PC-3 (cell line): ENCODE results near the gene DSG2. TPM values are rescaled to one million over a fixed set of nuclear protein-coding genes. Genes with fewer than 3 reads are reported as not detected.

ENCODE experiments used
- ATAC-seq: fragments of 200-7000 bp; cut with Tn5 transposase; 2 replicates; pipeline ENCODE4 v1.9.1; 2020; ENCODE audit warnings: mild to moderate bottlenecking, moderate library complexity
- BruUV-seq: library from RNA; stranded (reverse); fragments of 400-500 nt; replicated peaks from 2 replicates; lab custom pipeline; 2021; lab: Mats Ljungman, UMichigan
- CTCF ChIA-PET: fragments of 300-600 bp; sonication (Branson Sonifier 250); formaldehyde crosslinking; loops from one replicate; lab custom pipeline; 2022; ENCODE audit warnings: antibody characterized with exemption; lab: Charles Lee
- POLR2A ChIA-PET: fragments of 300-600 bp; sonication (Branson Sonifier 250); formaldehyde crosslinking; loops from one replicate; lab custom pipeline; 2022; ENCODE audit warnings: antibody characterized with exemption; ENCODE audit not compliant: unreplicated experiment; lab: Charles Lee
- DNase-seq: peaks from one replicate; pipeline ENCODE4 v3.0.0-alpha.2; 2015
- H2AFZ ChIP-seq: fragments of 300-600 bp; sonication (generic); 2 replicates; pipeline ENCODE4 v1.6.0; 2016; ENCODE audit warnings: antibody characterized with exemption, low read length
- H3F3A ChIP-seq: fragments of 300-600 bp; sonication (generic); one replicate; pipeline ENCODE4 v1.6.0; 2017; ENCODE audit warnings: antibody characterized with exemption, low read length, control low read depth, mild to moderate bottlenecking; ENCODE audit not compliant: unreplicated experiment
- H3K27ac ChIP-seq: fragments of 300-600 bp; sonication (generic); 2 replicates; pipeline ENCODE4 v1.5.1; 2016; ENCODE audit warnings: mild to moderate bottlenecking, low read length
- H3K27me3 ChIP-seq: fragments of 300-600 bp; sonication (generic); 2 replicates; pipeline ENCODE4 v1.6.1; 2016; ENCODE audit warnings: low read length, mixed read lengths
- H3K36me3 ChIP-seq: fragments of 300-600 bp; sonication (generic); 2 replicates; pipeline ENCODE4 v1.6.1; 2016; ENCODE audit warnings: low read depth, mixed run types, low read length, mixed read lengths
- H3K4me1 ChIP-seq: fragments of 300-600 bp; sonication (generic); 2 replicates; pipeline ENCODE4 v1.5.1; 2016; ENCODE audit warnings: low read length; ENCODE audit not compliant: insufficient read depth
- H3K4me2 ChIP-seq: fragments of 300-600 bp; sonication (generic); 2 replicates; pipeline ENCODE4 v1.6.0; 2016; ENCODE audit warnings: low read length
- H3K4me3 ChIP-seq: fragments of 300-600 bp; sonication (generic); 2 replicates; pipeline ENCODE4 v1.5.1; 2016; ENCODE audit warnings: mild to moderate bottlenecking, low read length, mixed read lengths
- H3K79me2 ChIP-seq: fragments of 300-600 bp; sonication (generic); 2 replicates; pipeline ENCODE4 v1.6.1; 2017; ENCODE audit warnings: low read length, mixed read lengths
- H3K9ac ChIP-seq: fragments of 300-600 bp; sonication (generic); 2 replicates; pipeline ENCODE4 v1.6.0; 2016; ENCODE audit warnings: mild to moderate bottlenecking, low read length
- H3K9me2 ChIP-seq: fragments of 300-600 bp; sonication (generic); replicated peaks from 2 replicates; pipeline ENCODE4 v1.6.1; 2016; ENCODE audit warnings: mixed run types, low read length, mixed read lengths
- H3K9me3 ChIP-seq: fragments of 300-600 bp; sonication (generic); 2 replicates; pipeline ENCODE4 v1.6.1; 2016; ENCODE audit warnings: low read length, mixed read lengths
- H4K20me1 ChIP-seq: fragments of 300-600 bp; sonication (generic); 2 replicates; pipeline ENCODE4 v1.6.1; 2016; ENCODE audit warnings: low read length, mixed read lengths
- EZH2 ChIP-seq: fragments of 300-600 bp; sonication (generic); IDR thresholded peaks from one replicate; pipeline ENCODE4 v1.6.1; 2017; ENCODE audit warnings: antibody characterized with exemption, mild to moderate bottlenecking, low read length; ENCODE audit not compliant: unreplicated experiment
- EZH2phosphoT487 ChIP-seq: fragments of 300-600 bp; sonication (generic); IDR thresholded peaks from 2 replicates; pipeline ENCODE4 v1.6.1; 2018; ENCODE audit warnings: mild to moderate bottlenecking, antibody characterized with exemption, low read length, borderline replicate concordance
- intact Hi-C: fragments of 100-400 bp; cut with micrococcal nuclease; formaldehyde crosslinking; loops from 2 replicates; pipeline ENCODE4 v1.9.0; 2023
- total RNA-seq: library from RNA; depleted of rRNA; stranded (reverse); fragments of >200 nt; gene quantifications from 2 replicates; pipeline ENCODE4 v1.2.3, GENCODE V29; 2014
- TF ChIP-seq, protein P1 (sequence below): fragments of 300-600 bp; sonication (generic); conservative IDR thresholded peaks from 2 replicates; pipeline ENCODE4 v1.5.1; 2017; ENCODE audit warnings: antibody characterized with exemption, low read depth, mild to moderate bottlenecking, low read length

Gene DSG2
- total RNA-seq, 1 experiment from 2014 or later, result 17.2 TPM

- Histone ChIP-seq H3K27ac (no peak overlapping the region), H3K9me3 (no peaks in the 10 kb centered on the region), H3K27me3 (no peaks in the 10 kb centered on the region), H3K4me1 (no peaks in the 10 kb centered on the region; the same call in 1 of the 2 replicates), H3K9ac (no peak overlapping the region), H3K9me2 (no peaks in the 10 kb centered on the region), H2AFZ (no peak overlapping the region), H3K36me3 (no peaks in the 10 kb centered on the region), H3K4me2 (no peak overlapping the region), H3K4me3 (no peak overlapping the region), H3K79me2 (no peaks in the 10 kb centered on the region), H4K20me1 (no peaks in the 10 kb centered on the region), H3F3A (no peaks in the 10 kb centered on the region)
- intact Hi-C loops, result no loop called here
- DNase-seq (peak; percentile 7), ATAC-seq (peak; percentile 67)
- BruUV-seq, result no TSS peak
- POLR2A ChIA-PET, result no interaction called here
- CTCF ChIA-PET, result no interaction called here
- TF ChIP-seq, protein P1, sequence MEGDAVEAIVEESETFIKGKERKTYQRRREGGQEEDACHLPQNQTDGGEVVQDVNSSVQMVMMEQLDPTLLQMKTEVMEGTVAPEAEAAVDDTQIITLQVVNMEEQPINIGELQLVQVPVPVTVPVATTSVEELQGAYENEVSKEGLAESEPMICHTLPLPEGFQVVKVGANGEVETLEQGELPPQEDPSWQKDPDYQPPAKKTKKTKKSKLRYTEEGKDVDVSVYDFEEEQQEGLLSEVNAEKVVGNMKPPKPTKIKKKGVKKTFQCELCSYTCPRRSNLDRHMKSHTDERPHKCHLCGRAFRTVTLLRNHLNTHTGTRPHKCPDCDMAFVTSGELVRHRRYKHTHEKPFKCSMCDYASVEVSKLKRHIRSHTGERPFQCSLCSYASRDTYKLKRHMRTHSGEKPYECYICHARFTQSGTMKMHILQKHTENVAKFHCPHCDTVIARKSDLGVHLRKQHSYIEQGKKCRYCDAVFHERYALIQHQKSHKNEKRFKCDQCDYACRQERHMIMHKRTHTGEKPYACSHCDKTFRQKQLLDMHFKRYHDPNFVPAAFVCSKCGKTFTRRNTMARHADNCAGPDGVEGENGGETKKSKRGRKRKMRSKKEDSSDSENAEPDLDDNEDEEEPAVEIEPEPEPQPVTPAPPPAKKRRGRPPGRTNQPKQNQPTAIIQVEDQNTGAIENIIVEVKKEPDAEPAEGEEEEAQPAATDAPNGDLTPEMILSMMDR, result no peak
- no peak for TF ChIP-seq EZH2
- no peak for TF ChIP-seq EZH2phosphoT487
These were observed 83.7 kb downstream of the DSG2 start for GRCh38 chr18:31581498-31582197.

GRCh38 chr18:31583185-31583854 lies 85.3 kb downstream of the DSG2 start:
- H3K9me2 ChIP-seq, result no peaks in the 10 kb centered on the region
- ATAC-seq (no peak), DNase-seq (no peak)
- no peaks in the 10 kb centered on the region for H3K36me3 ChIP-seq
- H3F3A ChIP-seq, result no peaks in the 10 kb centered on the region
- no peaks in the 10 kb centered on the region; the same call in 1 of the 2 replicates for H3K4me1 ChIP-seq
- no peak overlapping the region for H3K4me2 ChIP-seq
- H3K27ac ChIP-seq, result no peak overlapping the region
- H3K9me3 ChIP-seq, result no peaks in the 10 kb centered on the region
- no peak overlapping the region for H3K9ac ChIP-seq
- no peak overlapping the region for H2AFZ ChIP-seq
- intact Hi-C loops, result no loop called here
- H3K27me3 ChIP-seq, result no peaks in the 10 kb centered on the region
- H4K20me1 ChIP-seq, result no peaks in the 10 kb centered on the region
- ChIA-PET POLR2A (no interaction called here), CTCF (no interaction called here)
- H3K79me2 ChIP-seq, result no peaks in the 10 kb centered on the region
- BruUV-seq, result no TSS peak
- no peak overlapping the region for H3K4me3 ChIP-seq
- TF ChIP-seq, protein P1, result no peak
- TF ChIP-seq EZH2 (no peak), EZH2phosphoT487 (no peak)

- no peaks in the 10 kb centered on the region for H4K20me1 ChIP-seq
- intact Hi-C loops, result no loop called here
- H3K9ac ChIP-seq, result no peak overlapping the region
- H3K36me3 ChIP-seq, result no peaks in the 10 kb centered on the region
- TF ChIP-seq EZH2phosphoT487, result no peak
- no peak for TF ChIP-seq EZH2
- TF ChIP-seq, protein P1, result no peak
- ChIA-PET POLR2A (no interaction called here), CTCF (no interaction called here)
- H3K9me3 ChIP-seq, result no peaks in the 10 kb centered on the region
- no peak overlapping the region for H3K4me3 ChIP-seq
- no peaks in the 10 kb centered on the region; the same call in 1 of the 2 replicates for H3K4me1 ChIP-seq
- H3K4me2 ChIP-seq, result no peak overlapping the region
- H3K27ac ChIP-seq, result no peak overlapping the region
- no peaks in the 10 kb centered on the region for H3K79me2 ChIP-seq
- no peaks in the 10 kb centered on the region for H3F3A ChIP-seq
- no peaks in the 10 kb centered on the region for H3K27me3 ChIP-seq
- no peaks in the 10 kb centered on the region for H3K9me2 ChIP-seq
- DNase-seq, result no peak
- no peak overlapping the region for H2AFZ ChIP-seq
- BruUV-seq, result no TSS peak
- ATAC-seq, result no peak
These were observed 88.0 kb downstream of the DSG2 start for GRCh38 chr18:31585991-31586390.
